ENCODE measurements around the gene GABARAP. TPM values are rescaled to one million over a fixed set of nuclear protein-coding genes. Genes with fewer than 3 reads are reported as not detected.

Gene GABARAP
- total and polyA plus RNA-seq, 2 of the 4 experiments (the other 2 are of a cell fraction), result 77.8 to 780 TPM

DNA sequence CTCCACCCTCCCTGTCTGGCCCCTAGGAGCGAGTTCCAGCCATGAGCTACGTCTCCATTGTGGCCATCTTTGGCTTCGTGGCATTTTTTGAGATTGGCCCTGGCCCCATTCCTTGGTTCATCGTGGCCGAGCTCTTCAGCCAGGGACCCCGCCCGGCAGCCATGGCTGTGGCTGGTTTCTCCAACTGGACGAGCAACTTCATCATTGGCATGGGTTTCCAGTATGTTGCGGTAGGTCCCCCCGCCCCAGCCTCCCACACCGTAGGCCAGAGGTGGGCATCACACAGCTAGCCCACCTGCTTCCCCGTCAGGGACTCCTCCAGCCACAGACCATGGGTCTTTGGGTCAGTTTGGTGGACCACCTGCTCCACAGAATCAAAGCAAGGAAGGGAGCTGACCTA, 43.4 kb upstream of the GABARAP start:
- Histone ChIP-seq H2BK120ac (ENCODE audit: low read depth, low read length) (no peak overlapping the region), H3K9ac (ENCODE audit: low read depth, low read length) (no peak overlapping the region), H4K8ac (ENCODE audit: low read depth in 2 of 2, low read length in 2 of 2) (no peak overlapping the region), H3K4ac (ENCODE audit: low read depth, low read length) (no peak overlapping the region), H2BK15ac (ENCODE audit: low read depth, low read length) (no peak overlapping the region), H3K56ac (ENCODE audit: extremely low read depth, insufficient read depth, low read length) (no peak overlapping the region), H4K20me1 (ENCODE audit: insufficient read depth, low read length) (no peaks in the 10 kb centered on the region), H2AK9ac (replicated peaks; ENCODE audit: low read depth, low read length, poor library complexity) (no peak overlapping the region), H2AFZ (replicated peaks; ENCODE audit: low read length, poor library complexity) (no peak overlapping the region), H3K9me3 (ENCODE audit: control insufficient read depth, insufficient read depth, low read length) (no peaks in the 10 kb centered on the region), H3K27ac (ENCODE audit: insufficient read depth, low read length) (no peak overlapping the region), H2BK5ac (ENCODE audit: low read depth, low read length, poor library complexity, severe bottlenecking) (no peak overlapping the region), H3K4me3 (ENCODE audit: insufficient read depth, low read depth, low read length) (no peak overlapping the region), H3K14ac (replicated peaks; ENCODE audit: low read depth, low read length) (no peak overlapping the region), H3K4me1 (ENCODE audit: control insufficient read depth, insufficient read depth, low read length) (peaks cover 2% of the 10 kb centered on the region; the same call in 1 of the 2 replicates), H3K79me1 (ENCODE audit: low read depth in 1 of 2, low read length in 2 of 2) (no peaks in the 10 kb centered on the region), H3K27me3 (ENCODE audit: control insufficient read depth, insufficient read depth, low read length) (peaks cover 59% of the 10 kb centered on the region), H3K23ac (ENCODE audit: low read depth, low read length) (no peak overlapping the region), H3K36me3 (ENCODE audit: control insufficient read depth, insufficient read depth, low read length) (no peaks in the 10 kb centered on the region), H3K9me1 (ENCODE audit: insufficient read depth, low read length) (no peaks in the 10 kb centered on the region), H3K18ac (ENCODE audit: low read depth, low read length) (no peak overlapping the region), H4K91ac (ENCODE audit: insufficient read depth, low read depth, low read length) (no peak overlapping the region), H3K4me2 (ENCODE audit: low read depth, low read length) (no peak overlapping the region), H4K5ac (ENCODE audit: low read depth, low read length) (no peak overlapping the region), H2BK20ac (ENCODE audit: low read depth, low read length) (no peak overlapping the region), H2AK5ac (ENCODE audit: low read depth, low read length) (no peak overlapping the region)
- no TSS peak for BruUV-seq (replicated peaks)
- in situ Hi-C loops (cut with MboI; ENCODE audit: low sequenced_read_pairs), result no loop called here
- POLR2A ChIA-PET (ENCODE audit: unreplicated experiment), result no interaction called here
- TF ChIP-seq MXI1 (IDR thresholded peaks at IDR 0.05; ENCODE audit: borderline replicate concordance, low read depth, low read length), result no peak
- TF ChIP-seq RFX5 (IDR thresholded peaks at IDR 0.05; ENCODE audit: low read depth, low read length), result no peak
- no peak for TF ChIP-seq POLR2A (IDR thresholded peaks at IDR 0.05; ENCODE audit: low read depth, low read length)
- TF ChIP-seq RAD21 (IDR thresholded peaks at IDR 0.05; ENCODE audit: low read length), result no peak
- TF ChIP-seq BHLHE40 (IDR thresholded peaks at IDR 0.05; ENCODE audit: low read depth, low read length), result no peak
- no peak for TF ChIP-seq CHD1 (IDR thresholded peaks at IDR 0.05; ENCODE audit: low read depth, low read length)
- TF ChIP-seq, protein P1, sequence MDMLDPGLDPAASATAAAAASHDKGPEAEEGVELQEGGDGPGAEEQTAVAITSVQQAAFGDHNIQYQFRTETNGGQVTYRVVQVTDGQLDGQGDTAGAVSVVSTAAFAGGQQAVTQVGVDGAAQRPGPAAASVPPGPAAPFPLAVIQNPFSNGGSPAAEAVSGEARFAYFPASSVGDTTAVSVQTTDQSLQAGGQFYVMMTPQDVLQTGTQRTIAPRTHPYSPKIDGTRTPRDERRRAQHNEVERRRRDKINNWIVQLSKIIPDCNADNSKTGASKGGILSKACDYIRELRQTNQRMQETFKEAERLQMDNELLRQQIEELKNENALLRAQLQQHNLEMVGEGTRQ (IDR thresholded peaks at IDR 0.05; ENCODE audit: low read depth, low read length), result no peak
- TF ChIP-seq NFE2L2 (IDR thresholded peaks at IDR 0.05; ENCODE audit: low read depth, low read length), result no peak
- TF ChIP-seq, protein P2, sequence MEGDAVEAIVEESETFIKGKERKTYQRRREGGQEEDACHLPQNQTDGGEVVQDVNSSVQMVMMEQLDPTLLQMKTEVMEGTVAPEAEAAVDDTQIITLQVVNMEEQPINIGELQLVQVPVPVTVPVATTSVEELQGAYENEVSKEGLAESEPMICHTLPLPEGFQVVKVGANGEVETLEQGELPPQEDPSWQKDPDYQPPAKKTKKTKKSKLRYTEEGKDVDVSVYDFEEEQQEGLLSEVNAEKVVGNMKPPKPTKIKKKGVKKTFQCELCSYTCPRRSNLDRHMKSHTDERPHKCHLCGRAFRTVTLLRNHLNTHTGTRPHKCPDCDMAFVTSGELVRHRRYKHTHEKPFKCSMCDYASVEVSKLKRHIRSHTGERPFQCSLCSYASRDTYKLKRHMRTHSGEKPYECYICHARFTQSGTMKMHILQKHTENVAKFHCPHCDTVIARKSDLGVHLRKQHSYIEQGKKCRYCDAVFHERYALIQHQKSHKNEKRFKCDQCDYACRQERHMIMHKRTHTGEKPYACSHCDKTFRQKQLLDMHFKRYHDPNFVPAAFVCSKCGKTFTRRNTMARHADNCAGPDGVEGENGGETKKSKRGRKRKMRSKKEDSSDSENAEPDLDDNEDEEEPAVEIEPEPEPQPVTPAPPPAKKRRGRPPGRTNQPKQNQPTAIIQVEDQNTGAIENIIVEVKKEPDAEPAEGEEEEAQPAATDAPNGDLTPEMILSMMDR (conservative IDR thresholded peaks at IDR 0.05; ENCODE audit: low read depth, low read length), result no peak
- TF ChIP-seq MAFK (IDR thresholded peaks at IDR 0.05; ENCODE audit: low read depth, low read length), result no peak
- TF ChIP-seq, protein P3, sequence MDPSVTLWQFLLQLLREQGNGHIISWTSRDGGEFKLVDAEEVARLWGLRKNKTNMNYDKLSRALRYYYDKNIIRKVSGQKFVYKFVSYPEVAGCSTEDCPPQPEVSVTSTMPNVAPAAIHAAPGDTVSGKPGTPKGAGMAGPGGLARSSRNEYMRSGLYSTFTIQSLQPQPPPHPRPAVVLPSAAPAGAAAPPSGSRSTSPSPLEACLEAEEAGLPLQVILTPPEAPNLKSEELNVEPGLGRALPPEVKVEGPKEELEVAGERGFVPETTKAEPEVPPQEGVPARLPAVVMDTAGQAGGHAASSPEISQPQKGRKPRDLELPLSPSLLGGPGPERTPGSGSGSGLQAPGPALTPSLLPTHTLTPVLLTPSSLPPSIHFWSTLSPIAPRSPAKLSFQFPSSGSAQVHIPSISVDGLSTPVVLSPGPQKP (IDR thresholded peaks at IDR 0.05; ENCODE audit: borderline replicate concordance, low read depth, low read length), result no peak
- WGBS, 2 experiments (ENCODE audit: extremely low coverage in 2 of 2, insufficient read length in 1 of 2), result 65% methylated on average over 4 of the region's 12 CpGs; no CpG with 5 or more reads in 1 of the 2 experiments
- intact Hi-C loops (cut with micrococcal nuclease), result no loop called here
- DNase-seq, result no peak
- no peak for ATAC-seq (ENCODE audit: low read depth)
- CTCF ChIA-PET, result interaction anchor here (0.6 kb wide), 1 partner anchor 20 kb away, joined by 3 read pairs; no protein-coding TSS in a partner anchor
- dilution Hi-C loops (cut with HindIII; ENCODE audit: low sequenced_read_pairs, unreplicated experiment), result no loop called here

Measured in IMR-90 (cell line).